Mucosa of gallbladder (tissue), 1 donor: ENCODE data around the gene PCNP. TPM values are rescaled to one million over a fixed set of nuclear protein-coding genes. Genes with fewer than 3 reads are reported as not detected.
"Not testable (repeated sequence)": the region's sequence is repeated elsewhere in the genome, so short reads cannot be mapped to it uniquely, and the experiment has no call there.

Experiments
- DNase-seq: peaks from one replicate; pipeline ENCODE4 v3.0.0-alpha.2; 2020; ENCODE audit warnings: low spot score
- total RNA-seq: library from RNA; stranded (reverse); gene quantifications from one replicate; pipeline ENCODE4 v1.2.1, GENCODE V29; 2021
- donor health status: DM: no; HTN: no; CAD: no.

The PCNP gene
- total RNA-seq, 1 donor from 2014 or later, result 139 TPM

- DNase-seq, result no peak
Observed at GRCh38 chr3:101567528-101568317, 6.3 kb upstream of the PCNP start.

GRCh38 chr3:101571028-101571895 lies 2.7 kb upstream of the PCNP start:
- no peak for DNase-seq

GRCh38 chr3:101574388-101575112 lies 570 bp downstream of the PCNP start:
- peak; percentile 23 for DNase-seq

DNA sequence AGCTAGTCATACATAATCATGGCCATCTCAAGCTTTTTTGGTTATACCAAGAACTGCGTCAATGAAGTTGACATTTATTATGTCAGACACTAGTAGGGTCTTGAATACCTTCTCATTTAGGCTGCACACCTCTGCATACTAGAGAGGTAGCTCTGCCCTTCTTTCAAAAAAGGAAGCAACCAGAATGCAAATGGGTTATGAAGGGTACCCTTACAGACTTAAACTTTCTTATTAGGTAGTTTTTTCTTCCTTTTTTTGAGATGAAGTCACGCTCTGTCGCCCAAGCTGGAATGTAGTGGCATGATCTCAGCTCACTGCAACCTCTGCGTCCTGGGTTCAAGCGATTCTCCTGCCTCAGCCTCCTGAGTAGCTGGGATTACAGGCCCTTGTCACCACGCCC lies 3.3 kb downstream of the PCNP start:
- DNase-seq, result no peak

GRCh38 chr3:101588616-101589015 lies 14.6 kb downstream of the PCNP start:
- no peak for DNase-seq

DNA sequence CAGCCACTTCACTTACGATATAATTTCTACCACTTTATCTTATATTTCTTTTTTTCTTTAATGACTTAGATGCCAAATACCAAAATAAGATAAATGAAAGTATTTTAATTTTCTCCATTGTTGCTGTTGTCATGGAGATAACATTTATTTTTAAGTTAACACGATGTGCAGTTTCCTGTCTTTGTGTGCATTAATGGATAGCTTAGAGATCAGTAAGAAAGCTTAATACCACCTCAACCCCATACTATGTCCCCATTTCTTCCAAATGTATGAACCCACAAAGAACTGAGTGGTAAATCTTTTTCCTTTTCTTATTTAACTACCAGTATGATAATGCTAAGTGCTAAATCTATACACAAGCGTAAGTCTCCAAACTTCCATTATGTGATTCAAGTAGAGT lies 17.1 kb downstream of the PCNP start:
- DNase-seq, result no peak

- DNase-seq, result no peak
Observed at GRCh38 chr3:101602731-101603130, 28.8 kb downstream of the PCNP start.

DNA sequence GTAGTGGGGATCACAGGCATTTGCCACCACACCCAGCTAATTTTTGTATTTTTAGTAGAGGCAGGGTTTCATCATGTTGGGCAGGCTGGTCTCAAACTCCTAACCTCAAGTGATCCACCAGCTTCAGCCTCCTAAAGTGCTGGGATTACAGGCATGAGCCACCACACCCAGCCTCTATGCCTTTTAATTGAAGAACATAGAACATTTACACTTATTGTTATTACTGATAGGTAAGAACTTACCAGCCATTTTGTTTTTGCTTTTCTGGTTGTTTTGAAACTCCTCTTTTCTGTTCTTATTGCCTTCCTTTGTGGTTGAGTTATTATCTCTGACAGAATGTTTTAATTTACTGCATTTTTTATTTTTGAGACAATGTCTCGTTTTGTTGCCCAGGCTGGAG lies 29.2 kb downstream of the PCNP start:
- DNase-seq, result no peak

DNA sequence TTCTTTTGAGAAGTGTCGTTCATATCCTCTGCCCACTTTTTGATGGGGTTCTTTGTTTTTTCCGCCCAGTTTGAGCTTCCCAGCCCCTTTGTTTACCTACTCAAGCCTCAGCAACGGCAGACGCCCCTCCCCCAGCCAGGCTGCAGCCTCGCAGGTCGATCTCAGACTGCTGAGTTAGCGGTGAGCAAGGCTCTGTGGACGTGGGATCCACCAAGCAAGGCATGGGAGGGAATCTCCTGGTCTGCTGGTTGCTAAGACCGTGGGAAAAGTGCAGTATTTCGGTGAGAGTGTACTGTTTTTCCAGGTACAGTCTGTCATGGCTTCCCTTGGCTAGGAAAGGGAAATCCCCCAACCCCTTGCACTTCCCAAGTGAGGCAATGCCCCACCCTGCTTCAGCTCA lies 31.4 kb downstream of the PCNP start:
- not testable (repeated sequence) for DNase-seq

- no peak for DNase-seq
Observed at GRCh38 chr3:101611023-101611422, 37.0 kb downstream of the PCNP start.

DNA sequence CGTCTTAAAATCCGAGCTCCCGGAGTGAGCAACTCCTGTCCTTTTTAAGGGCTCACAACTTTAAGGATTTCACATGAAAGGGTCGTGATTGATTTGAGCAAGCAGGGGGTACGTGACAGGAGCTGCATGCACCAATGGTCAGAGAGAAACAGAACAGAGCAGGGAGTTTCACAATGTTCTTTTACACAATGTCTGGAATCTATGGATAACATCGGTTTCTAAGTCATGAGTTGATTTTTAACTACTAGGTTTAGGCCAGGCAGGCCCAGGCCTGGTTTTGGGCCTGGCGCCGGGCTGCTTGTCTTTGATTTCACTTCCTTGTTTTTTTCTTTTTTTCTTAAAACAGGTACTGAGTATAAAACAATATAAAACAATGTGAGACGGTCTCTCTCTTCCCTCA lies 39.0 kb downstream of the PCNP start:
- DNase-seq, result not testable (repeated sequence)

DNA sequence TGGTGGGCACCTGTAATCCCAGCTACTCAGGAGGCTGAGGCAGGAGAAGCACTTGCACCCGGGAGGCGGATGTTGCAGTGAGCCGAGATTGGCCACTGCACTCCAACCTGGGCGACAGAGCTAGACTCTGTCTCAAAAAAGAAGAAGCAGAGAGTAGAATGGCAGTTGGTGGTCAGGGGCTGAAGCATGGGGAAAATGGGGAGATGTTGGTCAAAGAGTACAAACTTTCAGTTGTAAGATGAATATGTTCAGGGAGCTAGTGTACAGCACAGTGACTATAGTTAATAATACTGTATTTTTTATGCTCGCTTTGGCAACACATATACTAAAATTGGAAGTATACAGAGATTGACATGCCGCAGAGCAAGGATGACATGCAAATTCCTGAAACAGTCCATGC lies 41.5 kb downstream of the PCNP start:
- no peak for DNase-seq

DNA sequence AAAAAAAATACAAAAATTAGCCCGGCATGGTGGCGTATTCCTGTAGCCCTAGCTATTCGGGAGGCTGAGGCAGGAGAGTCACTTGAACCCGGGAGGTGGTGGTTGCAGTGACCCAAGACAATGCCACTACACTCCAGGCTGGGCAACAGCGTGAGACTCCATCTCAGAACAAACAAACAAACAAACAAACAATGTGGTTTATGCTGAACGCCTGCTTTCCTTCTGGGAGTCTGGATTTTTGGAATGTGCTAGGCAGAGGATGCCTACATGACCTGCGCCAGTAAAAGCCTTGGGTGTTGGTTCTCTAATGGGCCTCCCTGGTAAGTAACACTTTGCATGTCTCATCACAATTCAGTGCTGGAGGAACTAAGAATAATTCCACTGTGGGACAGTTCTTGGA lies 43.5 kb downstream of the PCNP start:
- no peak for DNase-seq

- DNase-seq, result no peak
Observed at GRCh38 chr3:101618726-101619125, 44.7 kb downstream of the PCNP start.

DNA sequence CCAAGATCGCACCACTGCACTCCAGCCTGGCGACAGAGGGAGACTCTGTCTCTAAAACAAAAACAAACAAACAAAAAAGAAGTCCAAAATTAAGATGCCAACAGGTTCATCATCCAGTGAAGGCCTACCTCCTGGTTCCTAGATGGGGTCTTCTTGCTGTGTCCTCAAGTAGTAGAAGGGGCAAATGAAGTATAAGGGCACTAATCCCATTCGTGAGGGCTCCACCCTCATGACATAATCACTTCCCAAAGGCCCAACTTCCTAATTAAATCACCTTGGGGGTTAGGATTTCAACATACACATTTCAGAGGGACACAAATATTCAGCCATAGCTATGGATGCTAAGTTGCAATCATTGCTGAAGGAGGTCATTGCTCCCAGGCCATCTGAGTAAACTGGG lies 45.8 kb downstream of the PCNP start:
- DNase-seq, result no peak

- DNase-seq, result no peak
Observed at GRCh38 chr3:101623656-101624055, 49.7 kb downstream of the PCNP start.

GRCh38 chr3:101624857-101625256 lies 50.9 kb downstream of the PCNP start:
- DNase-seq, result no peak

- no peak for DNase-seq
Observed at GRCh38 chr3:101625879-101626278, 51.9 kb downstream of the PCNP start.

GRCh38 chr3:101629219-101629618 lies 55.2 kb downstream of the PCNP start:
- DNase-seq, result no peak

DNA sequence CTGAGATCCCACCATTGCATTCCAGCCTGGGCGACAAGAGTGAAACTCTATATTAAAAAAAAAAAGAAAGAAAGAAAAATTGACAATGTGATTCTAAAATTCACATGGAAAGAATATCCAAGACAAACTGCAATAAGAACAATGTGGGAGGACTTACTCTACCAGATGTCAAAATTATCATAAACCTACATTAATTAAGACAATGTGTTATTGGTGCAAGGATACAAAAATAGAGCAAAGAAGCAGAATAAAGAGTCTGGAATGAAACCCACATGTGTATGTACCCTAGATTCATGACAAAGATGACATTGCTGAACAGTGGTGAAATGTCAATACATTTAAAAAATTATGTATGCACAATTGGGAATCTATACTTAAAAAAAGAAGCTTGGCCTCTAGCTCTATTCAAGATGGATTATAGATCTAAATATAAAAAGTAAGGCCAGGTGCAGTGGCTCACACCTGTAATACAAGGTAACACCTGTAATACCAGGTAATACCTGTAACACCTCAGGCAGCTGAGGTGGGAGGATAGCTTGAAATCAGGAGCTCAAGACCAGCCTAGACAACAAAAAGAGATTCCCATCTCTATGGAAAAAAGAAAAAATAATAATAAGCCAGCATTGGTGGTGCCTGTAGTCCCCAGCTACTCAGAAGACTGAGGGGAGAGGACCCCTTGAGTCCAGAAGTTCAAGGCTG lies 57.3 kb downstream of the PCNP start:
- DNase-seq, result no peak

- not testable (repeated sequence) for DNase-seq
Observed at GRCh38 chr3:101631959-101632358, 58.0 kb downstream of the PCNP start.

- DNase-seq, result no peak
Observed at GRCh38 chr3:101632586-101632985, 58.6 kb downstream of the PCNP start.
